ENCODE data around the gene GRHL3.
"Not testable (repeated sequence)": the region's sequence is repeated elsewhere in the genome, so short reads cannot be mapped to it uniquely, and the experiment has no call there.

Gene GRHL3

DNA sequence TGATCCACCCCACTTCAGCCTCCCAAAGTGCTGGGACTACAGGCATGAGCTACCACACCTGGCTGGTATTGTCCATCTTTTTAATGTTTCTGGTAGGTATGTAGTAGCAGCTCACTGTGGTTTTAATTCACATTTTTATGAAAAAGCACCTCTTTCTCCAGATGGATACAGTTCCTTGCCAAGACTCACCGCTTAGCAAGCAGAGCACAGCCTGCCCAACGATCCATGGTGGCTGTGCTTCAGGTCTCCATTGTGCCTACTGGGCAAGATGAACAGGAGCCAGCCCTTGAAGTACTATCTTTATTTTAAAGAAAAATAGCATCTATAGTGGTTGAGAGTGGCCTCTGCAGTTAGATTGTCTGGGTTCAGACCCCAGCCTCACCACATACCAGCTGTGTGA is 37.6 kb upstream of the GRHL3 start:
- H3K9me3 ChIP-seq (ENCODE audit: low read depth, low read length), result no peaks in the 10 kb centered on the region
- no peak overlapping the region for H3K9ac ChIP-seq (ENCODE audit: insufficient read length)
- H3K27ac ChIP-seq, result no peak overlapping the region
- no peak for DNase-seq (ENCODE audit: low read depth, low spot score)
- no peak overlapping the region for H3K4me3 ChIP-seq
- TF ChIP-seq FOXP2 (optimal IDR thresholded peaks at IDR 0.05; ENCODE audit: control extremely low read depth, extremely low read length, insufficient read depth), result no peak
- no peaks in the 10 kb centered on the region for H3K36me3 ChIP-seq (ENCODE audit: insufficient read depth, low read length)

DNA sequence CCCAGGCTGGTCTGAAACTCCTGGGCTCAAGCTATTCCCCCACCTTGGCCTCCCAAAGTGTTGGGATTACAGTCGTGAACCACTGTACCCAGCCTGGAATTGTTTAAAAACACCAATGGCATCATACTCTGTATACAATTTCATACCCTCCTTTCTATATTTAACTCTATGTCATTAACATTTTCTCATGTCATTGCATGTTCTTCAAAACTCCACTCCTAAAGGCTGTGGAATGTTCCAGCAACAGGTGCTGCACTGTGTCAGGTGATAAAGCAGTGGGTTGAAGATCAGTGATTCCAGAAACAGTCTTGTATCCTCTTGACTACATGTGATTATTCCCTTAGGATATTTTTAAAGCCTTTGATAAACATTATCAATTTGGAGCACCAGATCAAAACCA is 36.7 kb upstream of the GRHL3 start:
- Histone ChIP-seq H3K36me3 (ENCODE audit: insufficient read depth, low read length) (no peaks in the 10 kb centered on the region), H3K4me3 (no peak overlapping the region), H3K9ac (ENCODE audit: insufficient read length) (no peak overlapping the region), H3K9me3 (ENCODE audit: low read depth, low read length) (no peaks in the 10 kb centered on the region), H3K27ac (no peak overlapping the region)
- no peak for DNase-seq (ENCODE audit: low read depth, low spot score)
- TF ChIP-seq EZH2 (IDR thresholded peaks at IDR 0.05), result no peak
- no peak for TF ChIP-seq FOXP2 (optimal IDR thresholded peaks at IDR 0.05; ENCODE audit: control extremely low read depth, extremely low read length, insufficient read depth)
- no peak for TF ChIP-seq POLR2AphosphoS5 (IDR thresholded peaks at IDR 0.05; ENCODE audit: borderline replicate concordance, low read depth, low read length)

GRCh38 chr1:24283326-24284155 is 35.6 kb upstream of the GRHL3 start:
- H3K4me3 ChIP-seq, result no peak overlapping the region
- no peak for TF ChIP-seq FOXP2 (optimal IDR thresholded peaks at IDR 0.05; ENCODE audit: control extremely low read depth, extremely low read length, insufficient read depth)
- TF ChIP-seq POLR2AphosphoS5 (IDR thresholded peaks at IDR 0.05; ENCODE audit: borderline replicate concordance, low read depth, low read length), result no peak
- no peak for TF ChIP-seq EZH2 (IDR thresholded peaks at IDR 0.05)
- no peak for DNase-seq (ENCODE audit: low read depth, low spot score)
- H3K9me3 ChIP-seq (ENCODE audit: low read depth, low read length), result no peaks in the 10 kb centered on the region
- no peak overlapping the region for H3K27ac ChIP-seq
- H3K9ac ChIP-seq (ENCODE audit: insufficient read length), result no peak overlapping the region
- no peaks in the 10 kb centered on the region for H3K36me3 ChIP-seq (ENCODE audit: insufficient read depth, low read length)

DNA sequence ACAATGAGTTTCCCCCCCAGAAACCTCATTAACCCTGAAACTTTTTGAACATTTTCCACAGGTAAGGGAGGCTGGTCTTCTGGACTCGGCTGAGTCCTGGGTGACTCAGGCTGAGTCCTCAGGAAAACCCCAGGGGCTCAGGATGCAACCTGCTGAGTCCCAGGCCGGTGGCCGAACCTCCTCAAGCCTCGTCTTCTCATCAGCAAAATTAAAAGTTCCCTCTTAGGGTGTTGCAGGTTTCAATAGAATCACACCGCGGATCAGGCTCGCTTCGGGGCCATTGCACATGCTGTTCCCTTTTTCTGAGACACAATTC is 35.0 kb upstream of the GRHL3 start:
- no peaks in the 10 kb centered on the region for H3K9me3 ChIP-seq (ENCODE audit: low read depth, low read length)
- H3K4me3 ChIP-seq, result no peak overlapping the region
- TF ChIP-seq POLR2AphosphoS5 (IDR thresholded peaks at IDR 0.05; ENCODE audit: borderline replicate concordance, low read depth, low read length), result no peak
- TF ChIP-seq EZH2 (IDR thresholded peaks at IDR 0.05), result no peak
- no peak for TF ChIP-seq FOXP2 (optimal IDR thresholded peaks at IDR 0.05; ENCODE audit: control extremely low read depth, extremely low read length, insufficient read depth)
- no peak overlapping the region for H3K9ac ChIP-seq (ENCODE audit: insufficient read length)
- no peaks in the 10 kb centered on the region for H3K36me3 ChIP-seq (ENCODE audit: insufficient read depth, low read length)
- no peak overlapping the region for H3K27ac ChIP-seq
- no peak for DNase-seq (ENCODE audit: low read depth, low spot score)

DNA sequence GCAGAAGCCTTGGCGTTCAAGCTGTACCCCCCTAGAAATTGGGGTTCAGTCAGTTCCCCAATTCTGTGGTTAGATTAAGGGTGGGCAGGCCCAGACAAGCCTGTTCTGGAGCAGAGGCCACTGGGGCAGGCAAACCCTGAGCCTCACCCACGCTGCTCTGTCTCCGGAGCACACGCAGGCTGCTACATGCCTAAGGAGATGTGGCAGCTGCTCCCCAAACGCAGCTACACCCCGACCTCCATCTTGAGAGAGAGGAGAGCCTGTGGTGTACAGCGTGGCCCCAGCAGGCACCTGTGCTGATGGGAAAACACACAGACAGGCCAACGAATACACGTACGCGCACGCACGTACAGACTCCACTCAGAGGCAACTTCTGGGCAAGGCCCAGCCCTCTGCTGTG is 33.9 kb upstream of the GRHL3 start:
- H3K9me3 ChIP-seq (ENCODE audit: low read depth, low read length), result no peaks in the 10 kb centered on the region
- no peak overlapping the region for H3K4me3 ChIP-seq
- TF ChIP-seq EZH2 (IDR thresholded peaks at IDR 0.05) (no peak), POLR2AphosphoS5 (IDR thresholded peaks at IDR 0.05; ENCODE audit: borderline replicate concordance, low read depth, low read length) (no peak), FOXP2 (optimal IDR thresholded peaks at IDR 0.05; ENCODE audit: control extremely low read depth, extremely low read length, insufficient read depth) (no peak)
- H3K9ac ChIP-seq (ENCODE audit: insufficient read length), result no peak overlapping the region
- no peak for DNase-seq (ENCODE audit: low read depth, low spot score)
- H3K36me3 ChIP-seq (ENCODE audit: insufficient read depth, low read length), result no peaks in the 10 kb centered on the region
- H3K27ac ChIP-seq, result no peak overlapping the region

DNA sequence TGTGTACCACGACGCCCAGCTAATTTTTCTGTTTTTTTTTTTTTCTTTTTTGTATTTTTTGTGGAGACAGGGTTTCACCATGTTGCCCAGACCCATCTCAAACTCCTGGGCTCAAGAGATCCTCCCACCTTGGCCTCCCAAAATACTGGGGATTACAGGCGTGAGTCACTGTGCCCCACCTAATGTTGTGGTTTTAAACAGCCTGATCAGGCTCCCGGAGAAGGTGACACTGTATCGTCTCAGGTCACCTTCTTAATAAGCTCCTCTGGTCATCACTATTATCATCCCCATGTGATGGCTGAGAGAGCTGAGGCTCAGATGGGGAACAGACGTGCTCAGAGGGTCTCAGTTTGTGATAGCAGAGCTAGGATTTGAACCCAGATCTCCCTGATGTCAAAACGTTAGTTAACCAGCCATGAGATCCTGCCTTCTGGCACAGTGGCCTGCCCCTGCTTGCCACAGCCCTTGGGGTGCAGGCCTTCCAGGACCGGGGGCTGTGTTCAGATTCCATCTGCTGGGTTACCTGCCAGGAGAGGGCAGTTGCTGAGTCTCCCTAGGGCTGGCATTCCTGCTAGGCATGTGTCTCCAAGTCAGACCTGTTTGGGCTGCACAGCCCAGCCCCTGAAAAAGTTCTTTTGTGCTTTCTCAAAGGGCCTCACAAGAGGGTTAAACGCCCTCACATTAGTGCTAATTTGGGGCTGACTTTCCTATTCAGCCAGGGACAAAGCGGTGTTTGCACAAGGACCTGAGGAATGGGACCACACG is 32.7 kb upstream of the GRHL3 start:
- no peak for TF ChIP-seq FOXP2 (optimal IDR thresholded peaks at IDR 0.05; ENCODE audit: control extremely low read depth, extremely low read length, insufficient read depth)
- TF ChIP-seq POLR2AphosphoS5 (IDR thresholded peaks at IDR 0.05; ENCODE audit: borderline replicate concordance, low read depth, low read length), result no peak
- no peak for TF ChIP-seq EZH2 (IDR thresholded peaks at IDR 0.05)
- no peak for DNase-seq (ENCODE audit: low read depth, low spot score)
- Histone ChIP-seq H3K4me3 (no peak overlapping the region), H3K27ac (no peak overlapping the region), H3K9ac (ENCODE audit: insufficient read length) (no peak overlapping the region), H3K36me3 (ENCODE audit: insufficient read depth, low read length) (no peaks in the 10 kb centered on the region), H3K9me3 (ENCODE audit: low read depth, low read length) (no peaks in the 10 kb centered on the region)

DNA sequence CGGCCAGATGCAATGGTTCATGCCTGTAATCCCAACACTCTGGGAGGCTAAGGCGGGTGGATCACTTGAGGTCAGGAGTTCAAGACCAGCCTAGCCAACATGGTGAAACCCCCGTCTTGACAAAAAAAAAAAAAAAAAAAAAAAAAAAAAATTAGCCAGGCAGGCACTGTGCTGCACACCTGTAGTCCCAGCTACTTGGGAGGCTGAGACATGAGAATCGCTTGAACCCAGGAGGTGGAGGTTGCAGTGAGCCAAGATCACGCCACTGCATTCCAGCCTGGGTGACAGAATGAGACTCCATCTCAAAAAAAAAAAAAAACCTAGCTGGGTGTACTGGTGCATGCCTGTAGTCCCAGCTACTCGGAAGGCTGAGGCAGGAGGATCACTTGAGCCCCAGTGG is 31.4 kb upstream of the GRHL3 start:
- H3K9me3 ChIP-seq (ENCODE audit: low read depth, low read length); H3K9ac ChIP-seq (ENCODE audit: insufficient read length); DNase-seq (ENCODE audit: low read depth, low spot score); H3K27ac ChIP-seq; H3K4me3 ChIP-seq; H3K36me3 ChIP-seq (ENCODE audit: insufficient read depth, low read length): not testable (repeated sequence)

GRCh38 chr1:24288479-24288878 is 30.7 kb upstream of the GRHL3 start:
- TF ChIP-seq POLR2AphosphoS5 (IDR thresholded peaks at IDR 0.05; ENCODE audit: borderline replicate concordance, low read depth, low read length), result no peak
- TF ChIP-seq EZH2 (IDR thresholded peaks at IDR 0.05), result no peak
- no peak for TF ChIP-seq FOXP2 (optimal IDR thresholded peaks at IDR 0.05; ENCODE audit: control extremely low read depth, extremely low read length, insufficient read depth)

More at GRCh38 chr1:24288479-24288878, 30.7 kb upstream of the GRHL3 start:
- Histone ChIP-seq H3K27ac (no peak overlapping the region), H3K9ac (ENCODE audit: insufficient read length) (no peak overlapping the region), H3K36me3 (ENCODE audit: insufficient read depth, low read length) (no peaks in the 10 kb centered on the region), H3K4me3 (no peak overlapping the region), H3K9me3 (ENCODE audit: low read depth, low read length) (no peaks in the 10 kb centered on the region)
- DNase-seq (ENCODE audit: low read depth, low spot score), result no peak

Data from SK-N-MC (cell line).